Smooth muscle cell (in vitro differentiated cells): ENCODE data around the gene XBP1. TPM values are rescaled to one million over a fixed set of nuclear protein-coding genes. Genes with fewer than 3 reads are reported as not detected.

Experiments
- DNase-seq: peaks from one replicate; lab custom pipeline; 2025; ENCODE audit not compliant: unreplicated experiment; lab: John Stamatoyannopoulos, UW
- H2AFZ ChIP-seq: fragments of 200-600 bp; sonication (generic); 2 replicates; pipeline ENCODE4 v1.6.0; 2016; ENCODE audit warnings: antibody characterized with exemption, low read depth, mild to moderate bottlenecking
- H3F3A ChIP-seq: fragments of 200-600 bp; sonication (generic); 2 replicates; pipeline ENCODE4 v1.6.0; 2017; ENCODE audit warnings: antibody characterized with exemption, low read depth
- H3K27ac ChIP-seq: fragments of 200-600 bp; sonication (generic); 2 replicates; pipeline ENCODE4 v1.5.1; 2016; ENCODE audit warnings: low read depth, mild to moderate bottlenecking
- H3K27me3 ChIP-seq: fragments of 200-600 bp; sonication (generic); 2 replicates; pipeline ENCODE4 v1.6.1; 2016; ENCODE audit warnings: low read depth, mild to moderate bottlenecking
- H3K36me3 ChIP-seq: fragments of 200-600 bp; sonication (generic); 2 replicates; pipeline ENCODE4 v1.5.1; 2016; ENCODE audit warnings: low read depth
- H3K4me1 ChIP-seq: fragments of 200-600 bp; sonication (generic); 2 replicates; pipeline ENCODE4 v1.5.1; 2016; ENCODE audit warnings: low read depth
- H3K4me2 ChIP-seq: fragments of 200-600 bp; sonication (generic); 2 replicates; pipeline ENCODE4 v1.6.0; 2016; ENCODE audit warnings: mild to moderate bottlenecking
- H3K4me3 ChIP-seq: fragments of 200-600 bp; sonication (generic); 2 replicates; pipeline ENCODE4 v1.5.1; 2016; ENCODE audit warnings: mild to moderate bottlenecking
- H3K79me2 ChIP-seq: fragments of 200-600 bp; sonication (generic); 2 replicates; pipeline ENCODE4 v1.6.0; 2016; ENCODE audit warnings: low read depth, mild to moderate bottlenecking
- H3K9ac ChIP-seq: fragments of 200-600 bp; sonication (generic); 2 replicates; pipeline ENCODE4 v1.6.0; 2016; ENCODE audit warnings: low read depth
- H3K9me3 ChIP-seq: fragments of 200-600 bp; sonication (generic); replicated peaks from 2 replicates; pipeline ENCODE4 v1.5.1; 2016; ENCODE audit warnings: low read depth
- H4K20me1 ChIP-seq: fragments of 200-600 bp; sonication (generic); 2 replicates; pipeline ENCODE4 v1.6.0; 2016; ENCODE audit warnings: low read depth
- WGBS: methylation state at CpG from one replicate; pipeline ENCODE4 v1.1.7; 2016; ENCODE audit warnings: low lambda C conversion rate; 5-methylcytosine and 5-hydroxymethylcytosine counted together
- polyA plus RNA-seq: library from polyadenylated mRNA; unstranded; fragments of >200 nt; fragmentation: Nextera tagmentation; extraction: Ambion mirVana; gene quantifications from 2 replicates; pipeline ENCODE4 v1.2.1, GENCODE V29; 2016
- total RNA-seq: library from RNA; depleted of rRNA; stranded (reverse); fragments of >200 nt; gene quantifications from 2 replicates; pipeline ENCODE4 v1.2.3, GENCODE V29; 2014
- TF ChIP-seq, protein P1 (sequence below): fragments of 200-600 bp; sonication (generic); IDR thresholded peaks from 2 replicates; pipeline ENCODE4 v1.5.1; 2017; ENCODE audit warnings: borderline replicate concordance, mild to moderate bottlenecking, antibody characterized with exemption; ENCODE audit not compliant: insufficient read depth, poor library complexity, severe bottlenecking

Gene XBP1
- total and polyA plus RNA-seq, 2 experiments from 2014 or later = 375 to 381 TPM

GRCh38 chr22:28841111-28841510, 40.7 kb upstream of the XBP1 start:
- Histone ChIP-seq H3K79me2 (no peaks in the 10 kb centered on the region), H3K9ac (no peak overlapping the region), H2AFZ (no peak overlapping the region), H3K4me3 (no peak overlapping the region), H3K4me1 (no peaks in the 10 kb centered on the region), H3K27me3 (no peaks in the 10 kb centered on the region), H3K27ac (no peak overlapping the region), H3F3A (no peaks in the 10 kb centered on the region), H3K9me3 (no peaks in the 10 kb centered on the region), H3K4me2 (no peak overlapping the region), H4K20me1 (no peaks in the 10 kb centered on the region), H3K36me3 (no peaks in the 10 kb centered on the region)
- 99% methylated on average over 5 of the region's 5 CpGs for WGBS
- TF ChIP-seq, protein P1, sequence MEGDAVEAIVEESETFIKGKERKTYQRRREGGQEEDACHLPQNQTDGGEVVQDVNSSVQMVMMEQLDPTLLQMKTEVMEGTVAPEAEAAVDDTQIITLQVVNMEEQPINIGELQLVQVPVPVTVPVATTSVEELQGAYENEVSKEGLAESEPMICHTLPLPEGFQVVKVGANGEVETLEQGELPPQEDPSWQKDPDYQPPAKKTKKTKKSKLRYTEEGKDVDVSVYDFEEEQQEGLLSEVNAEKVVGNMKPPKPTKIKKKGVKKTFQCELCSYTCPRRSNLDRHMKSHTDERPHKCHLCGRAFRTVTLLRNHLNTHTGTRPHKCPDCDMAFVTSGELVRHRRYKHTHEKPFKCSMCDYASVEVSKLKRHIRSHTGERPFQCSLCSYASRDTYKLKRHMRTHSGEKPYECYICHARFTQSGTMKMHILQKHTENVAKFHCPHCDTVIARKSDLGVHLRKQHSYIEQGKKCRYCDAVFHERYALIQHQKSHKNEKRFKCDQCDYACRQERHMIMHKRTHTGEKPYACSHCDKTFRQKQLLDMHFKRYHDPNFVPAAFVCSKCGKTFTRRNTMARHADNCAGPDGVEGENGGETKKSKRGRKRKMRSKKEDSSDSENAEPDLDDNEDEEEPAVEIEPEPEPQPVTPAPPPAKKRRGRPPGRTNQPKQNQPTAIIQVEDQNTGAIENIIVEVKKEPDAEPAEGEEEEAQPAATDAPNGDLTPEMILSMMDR = no peak
- no peak for DNase-seq

GRCh38 chr22:28838971-28839370, 38.6 kb upstream of the XBP1 start:
- Histone ChIP-seq H3K27ac (no peak overlapping the region), H2AFZ (no peak overlapping the region), H3K4me2 (no peak overlapping the region), H3K27me3 (no peaks in the 10 kb centered on the region), H3K9me3 (no peaks in the 10 kb centered on the region), H4K20me1 (no peaks in the 10 kb centered on the region), H3K9ac (no peak overlapping the region), H3K4me3 (no peak overlapping the region), H3K4me1 (no peaks in the 10 kb centered on the region), H3K36me3 (no peaks in the 10 kb centered on the region), H3K79me2 (no peaks in the 10 kb centered on the region), H3F3A (no peaks in the 10 kb centered on the region)
- 71% methylated on average over 5 of the region's 5 CpGs for WGBS
- TF ChIP-seq, protein P1 = no peak
- no peak for DNase-seq

- Histone ChIP-seq H3K27me3 (no peaks in the 10 kb centered on the region), H3K4me3 (no peak overlapping the region), H3F3A (no peaks in the 10 kb centered on the region), H2AFZ (no peak overlapping the region), H3K9ac (no peak overlapping the region), H3K27ac (no peak overlapping the region), H3K79me2 (no peaks in the 10 kb centered on the region), H3K4me2 (no peak overlapping the region), H4K20me1 (no peaks in the 10 kb centered on the region), H3K36me3 (no peaks in the 10 kb centered on the region), H3K9me3 (no peaks in the 10 kb centered on the region), H3K4me1 (no peaks in the 10 kb centered on the region)
- 90% methylated on average over 6 of the region's 6 CpGs for WGBS
- no peak for DNase-seq
- TF ChIP-seq, protein P1 = no peak
These were observed 37.3 kb upstream of the XBP1 start for GRCh38 chr22:28837640-28838039.

DNA sequence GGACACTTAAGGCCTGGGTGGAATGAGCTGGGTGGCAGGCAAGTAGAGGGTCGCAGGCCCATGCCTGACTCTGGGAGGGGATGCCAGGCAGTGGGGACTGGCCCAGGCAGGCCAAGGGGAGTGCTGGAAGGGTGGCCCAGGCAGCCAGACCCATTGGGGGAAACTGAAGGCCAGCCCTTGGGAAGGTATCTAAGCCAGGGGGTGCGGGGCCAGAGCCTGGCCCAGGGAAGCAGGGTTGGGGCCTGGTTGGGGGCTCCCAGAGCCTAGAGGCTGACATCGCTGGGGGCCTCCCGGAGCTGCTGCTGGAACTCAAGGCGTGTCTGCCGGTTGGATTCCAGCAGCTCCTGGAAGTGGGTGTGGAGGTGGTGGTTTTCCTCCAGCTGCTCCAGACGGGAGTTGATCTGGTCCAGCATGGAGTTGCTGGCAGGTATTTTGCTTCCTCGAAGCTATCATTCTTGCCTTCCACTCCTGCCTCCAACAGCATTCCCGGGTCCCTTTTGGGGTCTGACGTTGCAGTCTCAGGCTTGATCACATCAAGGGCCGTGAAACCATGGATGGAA, 35.3 kb upstream of the XBP1 start:
- Histone ChIP-seq H3K9me3 (no peaks in the 10 kb centered on the region), H3K27ac (no peak overlapping the region), H3K36me3 (no peaks in the 10 kb centered on the region), H3K79me2 (no peaks in the 10 kb centered on the region), H3K9ac (no peak overlapping the region), H4K20me1 (no peaks in the 10 kb centered on the region), H3F3A (no peaks in the 10 kb centered on the region), H3K4me2 (no peak overlapping the region), H3K4me3 (no peak overlapping the region), H3K27me3 (no peaks in the 10 kb centered on the region), H3K4me1 (no peaks in the 10 kb centered on the region), H2AFZ (no peak overlapping the region)
- no peak for DNase-seq
- WGBS = 91% methylated on average over 11 of the region's 11 CpGs
- TF ChIP-seq, protein P1 = no peak
